GM23338 (cell line): ENCODE data around the gene QKI. TPM values are rescaled to one million over a fixed set of nuclear protein-coding genes. Genes with fewer than 3 reads are reported as not detected.

Experiments
- ATAC-seq: fragments of 200-7000 bp; cut with Tn5 transposase; 3 replicates; pipeline ENCODE4 v1.9.1; 2020
- DNase-seq: peaks from one replicate; pipeline ENCODE4 v3.0.0-alpha.2; 2015; ENCODE audit warnings: low spot score
- H2AFZ ChIP-seq: fragments of 200-600 bp; sonication (generic); 2 replicates; pipeline ENCODE4 v1.8.0; 2016; ENCODE audit warnings: antibody characterized with exemption, mild to moderate bottlenecking, moderate library complexity
- H3F3A ChIP-seq: fragments of 200-600 bp; sonication (generic); replicated peaks from 2 replicates; pipeline ENCODE4 v1.8.0; 2017; ENCODE audit warnings: antibody characterized with exemption, mixed run types, low read depth
- H3K27ac ChIP-seq: fragments of 200-600 bp; sonication (generic); 2 replicates; pipeline ENCODE4 v1.6.1; 2016; ENCODE audit warnings: low read depth
- H3K27me3 ChIP-seq: fragments of 200-600 bp; sonication (generic); 2 replicates; pipeline ENCODE4 v1.8.0; 2016; ENCODE audit warnings: mild to moderate bottlenecking, mixed run types, moderate library complexity; ENCODE audit not compliant: insufficient read depth
- H3K36me3 ChIP-seq: fragments of 200-600 bp; sonication (generic); 2 replicates; pipeline ENCODE4 v1.8.0; 2016; ENCODE audit warnings: mild to moderate bottlenecking; ENCODE audit not compliant: insufficient read depth
- H3K4me1 ChIP-seq: fragments of 200-600 bp; sonication (generic); 2 replicates; pipeline ENCODE4 v1.8.0; 2016; ENCODE audit warnings: mild to moderate bottlenecking, moderate library complexity; ENCODE audit not compliant: insufficient read depth
- H3K4me2 ChIP-seq: fragments of 200-600 bp; sonication (generic); 2 replicates; pipeline ENCODE4 v1.7.1; 2017; ENCODE audit warnings: mixed run types
- H3K4me3 ChIP-seq: fragments of 200-600 bp; sonication (generic); 2 replicates; pipeline ENCODE4 v1.6.1; 2016; ENCODE audit warnings: mixed run types
- H3K79me2 ChIP-seq: fragments of 200-600 bp; sonication (generic); replicated peaks from 2 replicates; pipeline ENCODE4 v1.8.0; 2017; ENCODE audit warnings: mild to moderate bottlenecking; ENCODE audit not compliant: insufficient read depth
- H3K9me2 ChIP-seq: fragments of 200-600 bp; sonication (generic); 2 replicates; pipeline ENCODE4 v1.8.0; 2017; ENCODE audit not compliant: insufficient read depth
- H4K20me1 ChIP-seq: fragments of 200-600 bp; sonication (generic); replicated peaks from 2 replicates; pipeline ENCODE4 v1.8.0; 2017; ENCODE audit warnings: mild to moderate bottlenecking; ENCODE audit not compliant: insufficient read depth
- H3K27ac Mint-ChIP-seq: 2 replicates; pipeline ENCODE4 v1.8.0; 2020; ENCODE audit warnings: inconsistent platforms, mild to moderate bottlenecking, moderate library complexity, mixed read lengths
- H3K27me3 Mint-ChIP-seq: 3 replicates; pipeline ENCODE4 v1.8.0; 2022; ENCODE audit warnings: low read depth, mild to moderate bottlenecking, moderate library complexity, mixed read lengths, inconsistent platforms; ENCODE audit not compliant: insufficient read depth, poor library complexity
- H3K36me3 Mint-ChIP-seq: 3 replicates; pipeline ENCODE4 v1.8.0; 2021; ENCODE audit warnings: low read depth, mild to moderate bottlenecking, inconsistent platforms, moderate library complexity, mixed read lengths
- H3K4me1 Mint-ChIP-seq: 3 replicates; pipeline ENCODE4 v1.8.0; 2020; ENCODE audit warnings: mild to moderate bottlenecking, inconsistent platforms, mixed read lengths
- H3K4me3 Mint-ChIP-seq: 3 replicates; pipeline ENCODE4 v1.8.0; 2021; ENCODE audit warnings: moderate library complexity, mild to moderate bottlenecking, inconsistent platforms, mixed read lengths
- H3K9me3 Mint-ChIP-seq: 3 replicates; pipeline ENCODE4 v1.8.0; 2020; ENCODE audit warnings: moderate library complexity, mild to moderate bottlenecking, inconsistent platforms, mixed read lengths
- JUNB ChIP-seq: IDR thresholded peaks from one replicate; pipeline ENCODE4 v1.6.1; 2016; ENCODE audit warnings: antibody characterized with exemption; ENCODE audit not compliant: unreplicated experiment
- NANOG ChIP-seq: IDR thresholded peaks from 2 replicates; pipeline ENCODE4 v1.6.1; 2016; ENCODE audit warnings: antibody characterized with exemption, borderline replicate concordance
- POLR2AphosphoS5 ChIP-seq: IDR thresholded peaks from 2 replicates; pipeline ENCODE4 v1.6.1; 2016; ENCODE audit warnings: antibody characterized with exemption, low read depth
- STAT1 ChIP-seq: IDR thresholded peaks from one replicate; pipeline ENCODE4 v1.6.1; 2016; ENCODE audit warnings: antibody characterized with exemption; ENCODE audit not compliant: unreplicated experiment
- ZNF114 ChIP-seq: fragments of 250-450 bp; sonication (Bioruptor Pico); IDR thresholded peaks from 2 replicates; pipeline ENCODE4 v1.5.0; 2020; ENCODE audit warnings: mild to moderate bottlenecking, moderate library complexity
- ZNF462 ChIP-seq: fragments of 250-450 bp; sonication (Bioruptor Pico); IDR thresholded peaks from 2 replicates; pipeline ENCODE4 v1.5.0; 2020; ENCODE audit warnings: mild to moderate bottlenecking, moderate library complexity
- polyA plus RNA-seq: library from polyadenylated mRNA; unstranded; fragments of >200 nt; fragmentation: Nextera tagmentation; extraction: Ambion mirVana; gene quantifications from 2 replicates; pipeline ENCODE4 v1.2.1, GENCODE V29; 2016
- total RNA-seq: library from RNA; depleted of rRNA; stranded (reverse); fragments of >200 nt; shearing (Covaris generic); gene quantifications from 2 replicates; pipeline ENCODE4 v1.2.3, GENCODE V29; 2014
- TF ChIP-seq, protein P1 (sequence below), 2 experiments: fragments of 200-600 bp in 1 of 2; sonication (generic) in 1 of 2; conservative IDR thresholded peaks; 2 replicates each; pipeline versions ENCODE4 v1.5.1 to v1.6.1; 2016 to 2017; ENCODE audit warnings: antibody characterized with exemption in 2 of 2, low read depth in 2 of 2, mild to moderate bottlenecking in 2 of 2, moderate library complexity in 1 of 2

Gene QKI
- total and polyA plus RNA-seq, 2 experiments from 2014 or later = 60.8 to 159 TPM

DNA sequence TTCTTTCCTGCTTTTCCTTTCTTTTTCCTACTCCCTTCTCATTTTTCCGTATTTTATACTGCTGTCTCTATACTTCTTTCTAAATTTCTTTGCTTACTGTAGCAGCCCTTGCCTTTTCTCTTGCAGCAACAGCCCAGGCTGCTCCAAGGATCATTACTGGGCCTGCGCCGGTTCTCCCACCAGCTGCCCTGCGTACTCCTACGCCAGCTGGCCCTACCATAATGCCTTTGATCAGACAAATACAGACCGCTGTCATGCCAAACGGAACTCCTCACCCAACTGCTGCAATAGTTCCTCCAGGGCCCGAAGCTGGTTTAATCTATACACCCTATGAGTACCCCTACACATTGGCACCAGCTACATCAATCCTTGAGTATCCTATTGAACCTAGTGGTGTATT is 148.8 kb downstream of the QKI start:
- H3K27me3 ChIP-seq = no peaks in the 10 kb centered on the region
- no peak overlapping the region for H3K4me2 ChIP-seq
- peak overlapping the region; percentile 85; the same call in 1 of the 2 replicates for H3K27ac Mint-ChIP-seq
- H3F3A ChIP-seq = no peaks in the 10 kb centered on the region
- peaks cover 21% of the 10 kb centered on the region for H3K36me3 Mint-ChIP-seq
- no peaks in the 10 kb centered on the region for H4K20me1 ChIP-seq
- DNase-seq = no peak
- H3K79me2 ChIP-seq = peaks cover 33% of the 10 kb centered on the region
- H3K36me3 ChIP-seq = peaks cover 5% of the 10 kb centered on the region; the same call in 1 of the 2 replicates
- H3K27ac ChIP-seq = no peak overlapping the region
- H3K4me3 ChIP-seq = no peak overlapping the region
- TF ChIP-seq ZNF114 (CRISPR knock-in tag) (no peak), JUNB (no peak), NANOG (no peak), STAT1 (no peak), POLR2AphosphoS5 (no peak)
- TF ChIP-seq, protein P1, sequence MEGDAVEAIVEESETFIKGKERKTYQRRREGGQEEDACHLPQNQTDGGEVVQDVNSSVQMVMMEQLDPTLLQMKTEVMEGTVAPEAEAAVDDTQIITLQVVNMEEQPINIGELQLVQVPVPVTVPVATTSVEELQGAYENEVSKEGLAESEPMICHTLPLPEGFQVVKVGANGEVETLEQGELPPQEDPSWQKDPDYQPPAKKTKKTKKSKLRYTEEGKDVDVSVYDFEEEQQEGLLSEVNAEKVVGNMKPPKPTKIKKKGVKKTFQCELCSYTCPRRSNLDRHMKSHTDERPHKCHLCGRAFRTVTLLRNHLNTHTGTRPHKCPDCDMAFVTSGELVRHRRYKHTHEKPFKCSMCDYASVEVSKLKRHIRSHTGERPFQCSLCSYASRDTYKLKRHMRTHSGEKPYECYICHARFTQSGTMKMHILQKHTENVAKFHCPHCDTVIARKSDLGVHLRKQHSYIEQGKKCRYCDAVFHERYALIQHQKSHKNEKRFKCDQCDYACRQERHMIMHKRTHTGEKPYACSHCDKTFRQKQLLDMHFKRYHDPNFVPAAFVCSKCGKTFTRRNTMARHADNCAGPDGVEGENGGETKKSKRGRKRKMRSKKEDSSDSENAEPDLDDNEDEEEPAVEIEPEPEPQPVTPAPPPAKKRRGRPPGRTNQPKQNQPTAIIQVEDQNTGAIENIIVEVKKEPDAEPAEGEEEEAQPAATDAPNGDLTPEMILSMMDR (conservative IDR thresholded peaks at IDR 0.05; ENCODE audit: low read depth in 2 of 2) = no peak
- H3K4me1 Mint-ChIP-seq = peaks cover 16% of the 10 kb centered on the region
- no peak overlapping the region for H3K4me3 Mint-ChIP-seq
- no peaks in the 10 kb centered on the region for H3K9me3 Mint-ChIP-seq
- H3K4me1 ChIP-seq = peaks cover 10% of the 10 kb centered on the region
- ATAC-seq = no peak
- no peaks in the 10 kb centered on the region for H3K27me3 Mint-ChIP-seq
- no peak overlapping the region for H2AFZ ChIP-seq
- no peaks in the 10 kb centered on the region for H3K9me2 ChIP-seq

- Mint-ChIP-seq H3K9me3 (no peaks in the 10 kb centered on the region), H3K36me3 (peaks cover 17% of the 10 kb centered on the region; the same call in 2 of the 3 replicates), H3K4me3 (no peak overlapping the region), H3K27me3 (no peaks in the 10 kb centered on the region), H3K4me1 (peaks cover 16% of the 10 kb centered on the region), H3K27ac (no peak overlapping the region)
- Histone ChIP-seq H3K4me2 (no peak overlapping the region), H3K27ac (no peak overlapping the region), H3K4me1 (peaks cover 10% of the 10 kb centered on the region), H3K79me2 (peaks cover 21% of the 10 kb centered on the region), H3F3A (no peaks in the 10 kb centered on the region), H3K4me3 (no peak overlapping the region), H4K20me1 (no peaks in the 10 kb centered on the region), H3K36me3 (peaks cover 5% of the 10 kb centered on the region; the same call in 1 of the 2 replicates), H3K27me3 (no peaks in the 10 kb centered on the region), H2AFZ (no peak overlapping the region), H3K9me2 (no peaks in the 10 kb centered on the region)
- ATAC-seq (no peak), DNase-seq (no peak)
- TF ChIP-seq ZNF462 (no peak), ZNF114 (CRISPR knock-in tag) (no peak)
These were observed 150.0 kb downstream of the QKI start for GRCh38 chr6:163564534-163564933.
